Activated T-helper 2 cell treated with anti-CD3 and anti-CD28 coated beads, Interferon-gamma antibody, Interleukin-2, Interleukin-4, amounts not matched to agents 10 μg/mL and 5 μg/mL and 100 μg/mL, durations not matched to agents 14 hours and 24 hours and 36 hours (primary cell): Measurements from ENCODE around the gene SAP25. TPM values are rescaled to one million over a fixed set of nuclear protein-coding genes. Genes with fewer than 3 reads are reported as not detected.
"Not testable (repeated sequence)": the region's sequence is repeated elsewhere in the genome, so short reads cannot be mapped to it uniquely, and the experiment has no call there.

Source experiments
- DNase-seq: peaks from one replicate; pipeline ENCODE4 v3.0.0; 2021; ENCODE audit warnings: low spot score
- H3K27ac Mint-ChIP-seq: one replicate; pipeline ENCODE4 v1.8.0; 2021; ENCODE audit warnings: mixed read lengths
- H3K27me3 Mint-ChIP-seq: one replicate; pipeline ENCODE4 v1.8.0; 2021; ENCODE audit warnings: low read depth, mixed read lengths
- H3K36me3 Mint-ChIP-seq: one replicate; pipeline ENCODE4 v1.8.0; 2021; ENCODE audit warnings: low read depth, mixed read lengths
- H3K4me1 Mint-ChIP-seq: one replicate; pipeline ENCODE4 v1.8.0; 2021; ENCODE audit warnings: low read depth, mixed read lengths
- H3K4me3 Mint-ChIP-seq: one replicate; pipeline ENCODE4 v1.8.0; 2021; ENCODE audit warnings: low read depth, mild to moderate bottlenecking, moderate library complexity, mixed read lengths
- H3K9me3 Mint-ChIP-seq: one replicate; pipeline ENCODE4 v1.8.0; 2021; ENCODE audit warnings: mixed read lengths
- intact Hi-C: fragments of 100-400 bp; cut with micrococcal nuclease; formaldehyde crosslinking; loops from one replicate; pipeline ENCODE4 v1.15.1; 2023
- total RNA-seq: library from RNA; stranded (reverse); gene quantifications from 2 replicates; pipeline ENCODE4 v1.2.3, GENCODE V29; 2022

SAP25 gene
- total RNA-seq, 1 donor from 2014 or later: 11.3 TPM

DNA sequence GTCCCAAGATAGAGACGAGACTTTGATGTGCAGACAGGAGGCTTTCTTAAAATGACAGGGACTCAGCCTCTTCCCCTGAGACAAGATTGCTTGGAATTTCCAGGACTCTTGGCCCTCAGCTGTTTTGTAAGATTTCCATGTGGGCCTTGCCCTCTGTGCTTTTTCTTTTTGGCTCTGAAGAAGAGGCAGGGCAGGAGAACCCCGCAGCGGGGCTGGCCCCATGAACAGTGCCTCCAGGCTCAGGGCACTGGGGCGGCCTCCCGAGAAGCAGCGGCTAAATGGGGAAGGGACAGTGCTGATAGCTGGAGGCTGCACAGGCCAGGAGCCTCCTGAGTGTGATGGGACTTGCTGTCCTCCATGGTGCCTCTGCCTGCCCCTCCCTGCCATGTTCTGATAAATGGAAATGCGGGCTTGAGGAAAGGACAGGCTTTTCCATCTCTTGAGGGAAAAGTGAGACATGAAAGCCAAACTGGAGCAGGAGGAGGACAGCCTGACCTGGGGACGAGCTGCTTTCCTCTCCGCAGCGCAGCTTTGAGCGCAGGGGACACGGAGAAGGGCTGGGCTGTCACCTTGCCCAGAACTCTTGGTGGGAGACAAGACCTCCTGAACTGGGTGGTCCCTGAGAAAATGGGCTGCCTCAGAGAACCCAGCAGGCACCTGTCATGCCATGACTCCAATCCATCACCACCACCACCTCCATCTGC lies 12.1 kb downstream of the SAP25 start:
- DNase-seq: no peak
- intact Hi-C loops: loop anchor here (2.0 to 5.0 kb wide), 2 partner anchors 83 to 131 kb away; partner anchors contain the start of genes GIGYF1 and TSC22D4
- peaks cover 1% of the 10 kb centered on the region for H3K4me1 Mint-ChIP-seq
- H3K9me3 Mint-ChIP-seq: no peaks in the 10 kb centered on the region
- no peaks in the 10 kb centered on the region for H3K27me3 Mint-ChIP-seq
- H3K27ac Mint-ChIP-seq: no peak overlapping the region
- peaks cover 49% of the 10 kb centered on the region for H3K36me3 Mint-ChIP-seq
- no peak overlapping the region for H3K4me3 Mint-ChIP-seq

DNA sequence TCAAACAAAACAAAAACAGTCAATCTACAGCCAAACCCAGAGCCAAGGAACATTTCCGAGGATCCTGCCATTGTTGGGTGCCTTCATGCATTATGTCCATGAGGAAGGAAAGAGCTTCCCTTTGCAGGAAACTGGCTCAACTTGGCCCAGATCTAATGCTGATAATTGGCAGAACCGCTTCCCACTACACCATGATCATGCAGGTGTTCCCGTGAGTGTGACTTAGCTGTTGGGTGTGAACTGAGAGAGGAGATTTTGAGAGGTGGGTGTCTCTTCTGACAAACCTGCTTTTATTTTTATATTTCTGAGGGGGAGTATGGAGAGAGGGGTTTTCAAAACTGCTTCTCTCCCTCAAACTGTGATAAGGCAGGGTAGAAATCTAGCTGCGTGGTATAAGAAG lies 14.6 kb downstream of the SAP25 start:
- Mint-ChIP-seq H3K4me3 (no peak overlapping the region), H3K9me3 (no peaks in the 10 kb centered on the region), H3K27ac (no peak overlapping the region), H3K36me3 (peaks cover 56% of the 10 kb centered on the region), H3K27me3 (no peaks in the 10 kb centered on the region), H3K4me1 (peaks cover 3% of the 10 kb centered on the region)
- intact Hi-C loops: loop anchor here (1.0 kb wide), 2 partner anchors 14 to 90 kb away; no protein-coding TSS in a partner anchor
- DNase-seq: no peak

DNA sequence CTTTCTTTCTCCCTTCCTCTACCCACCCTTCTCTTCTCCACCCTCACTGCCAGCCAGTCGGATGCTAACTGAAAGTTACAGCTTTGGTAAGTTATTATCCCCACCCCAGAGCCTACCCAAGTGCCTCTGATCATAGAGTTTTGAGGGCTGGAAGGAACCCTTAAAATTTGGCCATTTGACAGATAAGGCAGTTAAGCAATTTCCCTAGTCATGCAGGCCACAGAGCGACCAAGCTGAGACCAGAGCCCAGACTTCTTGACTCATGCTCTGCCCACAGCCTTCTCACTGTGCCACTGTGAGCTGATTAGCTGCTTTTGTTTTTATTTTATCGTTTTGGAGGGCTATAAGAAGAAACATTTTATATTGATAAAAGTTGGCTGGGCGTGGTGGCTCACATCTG lies 17.2 kb downstream of the SAP25 start:
- peaks cover 7% of the 10 kb centered on the region for H3K4me1 Mint-ChIP-seq
- H3K27me3 Mint-ChIP-seq: no peaks in the 10 kb centered on the region
- no peak overlapping the region for H3K4me3 Mint-ChIP-seq
- H3K27ac Mint-ChIP-seq: peak overlapping the region; percentile 60
- peaks cover 53% of the 10 kb centered on the region for H3K36me3 Mint-ChIP-seq
- no peak for DNase-seq
- H3K9me3 Mint-ChIP-seq: no peaks in the 10 kb centered on the region
- intact Hi-C loops: no loop called here

DNA sequence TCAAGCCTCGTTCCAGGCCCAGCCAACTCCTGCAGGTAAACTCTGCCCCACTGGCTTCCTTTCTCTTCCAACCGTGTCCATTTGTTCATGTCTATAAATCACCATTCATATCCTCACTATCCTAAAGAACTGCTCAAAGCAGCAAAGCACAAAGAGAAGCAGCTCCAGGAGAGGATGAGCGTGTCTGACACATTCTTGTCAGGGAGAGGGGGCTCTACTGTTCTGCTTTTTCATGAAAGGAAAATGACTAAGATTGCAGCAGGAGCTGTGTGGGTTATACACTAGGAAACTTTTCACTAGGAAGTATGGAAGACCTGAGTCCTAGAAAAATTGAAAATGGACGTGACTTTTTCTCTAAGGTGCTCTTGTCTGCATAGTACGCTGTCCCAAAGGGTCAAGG lies 18.0 kb downstream of the SAP25 start:
- DNase-seq: no peak
- H3K4me3 Mint-ChIP-seq: no peak overlapping the region
- intact Hi-C loops: no loop called here
- peaks cover 7% of the 10 kb centered on the region for H3K4me1 Mint-ChIP-seq
- no peaks in the 10 kb centered on the region for H3K27me3 Mint-ChIP-seq
- H3K27ac Mint-ChIP-seq: peak overlapping the region; percentile 48
- peaks cover 56% of the 10 kb centered on the region for H3K36me3 Mint-ChIP-seq
- H3K9me3 Mint-ChIP-seq: no peaks in the 10 kb centered on the region

DNA sequence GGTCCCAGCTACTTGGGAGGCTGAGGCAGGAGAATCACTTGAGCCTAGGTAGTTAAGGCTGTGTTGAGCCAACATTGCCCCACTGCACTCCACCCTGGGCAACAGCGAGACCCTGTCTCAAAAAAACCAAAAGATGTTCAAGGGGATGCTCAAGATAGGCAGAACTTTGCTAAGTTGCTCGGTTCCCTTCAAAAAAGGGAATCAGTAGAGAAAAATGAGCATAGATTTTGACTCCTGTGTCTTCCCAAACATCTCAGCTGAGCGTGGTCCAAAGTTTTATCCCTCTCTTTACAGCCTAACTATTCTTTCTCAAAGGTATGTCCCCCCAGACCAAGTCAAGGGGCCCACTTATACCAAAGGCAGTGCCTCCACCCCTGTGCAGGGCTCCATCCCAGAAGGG lies 20.7 kb downstream of the SAP25 start:
- Mint-ChIP-seq H3K27ac (no peak overlapping the region), H3K36me3 (peaks cover 62% of the 10 kb centered on the region), H3K27me3 (no peaks in the 10 kb centered on the region), H3K4me1 (peaks cover 26% of the 10 kb centered on the region), H3K9me3 (no peaks in the 10 kb centered on the region), H3K4me3 (no peak overlapping the region)
- intact Hi-C loops: no loop called here
- no peak for DNase-seq

DNA sequence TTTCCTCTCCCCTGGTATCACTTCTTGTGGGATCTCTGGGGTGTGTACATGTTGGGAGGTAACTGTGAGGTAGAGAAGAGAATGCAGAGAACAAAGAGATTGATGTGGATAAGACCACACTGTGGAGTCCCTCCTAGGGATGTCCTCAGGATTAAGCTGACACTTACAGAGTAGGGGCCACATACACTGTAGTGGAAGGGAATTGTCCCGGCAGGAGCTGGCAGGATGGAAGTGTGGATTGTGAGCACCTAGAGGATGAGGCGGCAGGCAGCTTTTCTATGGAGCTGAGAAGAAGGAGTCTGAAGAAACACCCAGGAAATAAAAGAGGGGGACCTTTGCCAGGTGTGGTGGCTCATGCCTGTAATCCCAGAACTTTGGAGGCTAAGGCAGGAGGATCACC lies 21.2 kb downstream of the SAP25 start:
- DNase-seq: no peak
- Mint-ChIP-seq H3K27me3 (no peaks in the 10 kb centered on the region), H3K36me3 (peaks cover 65% of the 10 kb centered on the region), H3K4me3 (no peak overlapping the region), H3K9me3 (no peaks in the 10 kb centered on the region), H3K27ac (peak overlapping the region; percentile 23), H3K4me1 (peaks cover 31% of the 10 kb centered on the region)
- intact Hi-C loops: no loop called here

DNA sequence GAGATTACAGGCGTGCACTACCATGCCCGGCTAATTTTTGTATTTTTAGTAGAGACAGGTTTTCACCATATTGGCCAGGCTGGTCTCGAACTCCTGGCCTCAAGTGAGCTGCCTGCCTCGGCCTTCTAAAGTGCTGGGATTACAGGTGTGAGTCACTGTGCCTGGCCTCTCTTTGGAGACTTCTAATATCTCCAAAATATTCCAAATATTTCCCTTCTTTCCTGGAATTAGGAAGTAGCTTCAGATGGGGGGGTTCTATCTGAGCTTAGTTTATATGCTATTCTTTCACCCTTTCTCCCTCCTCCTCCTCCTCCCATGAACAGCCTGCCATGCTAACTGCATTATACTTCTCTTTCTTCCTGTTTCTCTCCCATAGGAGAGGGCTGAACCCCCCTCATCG lies 25.3 kb downstream of the SAP25 start:
- Mint-ChIP-seq H3K4me1 (peaks cover 69% of the 10 kb centered on the region), H3K4me3 (peak overlapping the region; percentile 19), H3K36me3 (peaks cover 54% of the 10 kb centered on the region), H3K27ac (peak overlapping the region; percentile 99)
- not testable (repeated sequence) for DNase-seq, H3K27me3 Mint-ChIP-seq, H3K9me3 Mint-ChIP-seq
- intact Hi-C loops: loop anchor here (10.0 kb wide), 1 partner anchor 126 kb away; the partner anchor contains the start of gene GNB2

DNA sequence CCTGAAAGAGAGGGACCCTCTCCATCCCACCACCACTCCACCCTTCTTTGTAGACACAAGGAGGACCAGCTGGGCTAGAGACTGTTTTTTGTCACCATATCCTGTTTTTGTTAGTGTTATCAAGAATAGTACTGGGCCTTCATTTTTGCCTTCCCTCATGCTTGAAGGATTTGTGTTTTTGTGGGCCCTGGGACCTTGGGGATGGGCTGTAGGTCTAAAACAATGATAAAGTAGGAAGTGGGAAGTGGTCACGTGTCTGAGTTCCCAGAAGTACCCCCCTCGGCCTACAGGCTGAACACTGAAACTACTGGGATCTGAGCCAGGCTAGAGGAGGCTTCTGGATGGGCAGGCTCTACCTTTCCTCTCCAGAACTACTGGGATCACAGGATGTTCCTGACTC lies 25.8 kb downstream of the SAP25 start:
- H3K4me1 Mint-ChIP-seq: peaks cover 73% of the 10 kb centered on the region
- H3K36me3 Mint-ChIP-seq: peaks cover 53% of the 10 kb centered on the region
- no peaks in the 10 kb centered on the region for H3K9me3 Mint-ChIP-seq
- no peak for DNase-seq
- peak overlapping the region; percentile 99 for H3K27ac Mint-ChIP-seq
- H3K27me3 Mint-ChIP-seq: no peaks in the 10 kb centered on the region
- intact Hi-C loops: loop anchor here (2.0 to 10.0 kb wide), 2 partner anchors 69 to 127 kb away; partner anchors contain the start of genes GNB2 and TSC22D4
- H3K4me3 Mint-ChIP-seq: no peak overlapping the region

DNA sequence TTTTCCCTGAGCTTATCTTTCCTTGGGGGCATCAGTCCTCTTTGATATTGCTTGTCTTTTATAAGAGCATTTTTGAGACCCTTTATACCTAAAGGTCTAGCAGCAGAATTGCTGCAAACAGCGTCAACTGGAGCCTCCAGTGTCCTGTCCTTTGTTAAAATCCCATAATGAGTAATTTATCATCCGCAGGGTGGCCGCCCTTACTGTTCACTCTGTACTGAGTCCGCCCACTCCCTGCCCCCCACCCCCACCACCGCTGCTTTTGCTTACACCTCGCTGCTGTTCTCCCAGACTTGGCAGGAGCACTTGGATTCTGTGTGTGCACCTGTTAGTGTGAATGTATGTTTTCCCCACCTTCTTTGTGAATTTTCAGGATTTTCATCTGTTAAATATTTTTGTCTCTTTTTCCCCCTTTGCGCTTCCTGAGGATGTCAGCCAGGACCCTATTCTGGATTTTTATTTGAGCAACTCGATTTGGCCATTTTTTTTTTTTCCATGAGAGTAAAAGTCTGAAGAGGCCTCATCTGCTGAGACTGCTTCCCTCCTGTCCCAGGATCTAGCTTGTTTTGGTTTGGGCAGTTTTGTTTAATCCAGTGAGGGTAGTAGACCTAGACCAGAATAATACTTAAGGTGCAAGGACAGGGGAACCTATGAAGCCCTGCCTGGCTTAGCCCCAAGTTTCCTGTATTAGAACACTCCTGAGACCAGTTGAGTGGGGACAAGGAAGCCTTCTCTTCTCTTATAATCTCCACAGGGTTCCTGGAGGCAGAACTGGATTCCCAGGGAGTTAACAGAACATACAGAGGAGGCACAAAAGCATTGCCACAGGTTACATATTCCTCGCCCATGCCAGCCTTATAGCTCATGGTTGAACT lies 26.5 kb downstream of the SAP25 start:
- no peak for DNase-seq
- peak overlapping the region; percentile 76 for H3K4me3 Mint-ChIP-seq
- peaks cover 52% of the 10 kb centered on the region for H3K36me3 Mint-ChIP-seq
- intact Hi-C loops: loop anchor here (1.0 to 10.0 kb wide), 3 partner anchors 9 to 128 kb away; partner anchors contain the start of genes GNB2 and TSC22D4
- no peaks in the 10 kb centered on the region for H3K27me3 Mint-ChIP-seq
- H3K4me1 Mint-ChIP-seq: peaks cover 76% of the 10 kb centered on the region
- H3K9me3 Mint-ChIP-seq: no peaks in the 10 kb centered on the region
- peak overlapping the region; percentile 99 for H3K27ac Mint-ChIP-seq

DNA sequence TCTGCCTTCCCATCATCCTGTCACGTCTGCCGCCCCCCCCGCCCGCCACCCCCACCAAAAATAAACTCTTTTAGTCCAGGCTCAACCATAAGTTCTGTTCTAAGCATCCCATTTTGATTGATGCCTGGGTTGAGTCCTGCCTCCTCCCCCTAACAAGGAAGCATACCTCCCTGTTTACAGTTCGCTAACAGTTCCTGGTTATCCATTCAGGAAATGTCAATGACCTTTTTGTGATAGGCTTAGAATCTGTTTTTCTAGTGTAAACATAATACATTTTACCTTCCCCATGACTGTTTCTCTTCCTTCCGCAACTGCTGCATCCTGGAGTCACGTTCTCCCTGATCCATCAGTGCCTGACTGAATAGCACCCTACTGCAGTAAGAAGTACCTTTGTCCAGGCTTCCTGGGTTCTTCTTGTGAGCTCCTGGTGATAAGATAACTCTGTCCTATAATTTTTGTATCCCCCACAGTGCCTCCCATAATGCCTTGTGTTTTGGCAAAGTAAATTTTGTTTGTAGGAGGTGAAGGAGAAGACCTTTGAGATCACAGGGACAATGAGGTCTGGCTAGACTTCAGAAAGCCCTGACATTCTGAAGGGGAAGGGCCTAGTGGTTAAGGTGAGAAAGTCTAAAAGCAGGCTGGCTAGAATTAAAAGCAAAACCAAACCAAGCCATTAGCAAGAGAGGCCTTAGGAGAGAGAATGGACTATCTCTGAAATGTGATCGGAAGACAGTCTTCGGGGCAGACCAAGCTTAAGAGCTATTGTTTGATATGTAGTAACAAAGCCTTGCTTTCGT lies 27.4 kb downstream of the SAP25 start:
- peak overlapping the region; percentile 76 for H3K4me3 Mint-ChIP-seq
- peaks cover 53% of the 10 kb centered on the region for H3K36me3 Mint-ChIP-seq
- H3K27ac Mint-ChIP-seq: peak overlapping the region; percentile 99
- intact Hi-C loops: loop anchor here (1.0 to 10.0 kb wide), 3 partner anchors 8 to 128 kb away; partner anchors contain the start of genes GNB2 and TSC22D4
- no peaks in the 10 kb centered on the region for H3K27me3 Mint-ChIP-seq
- no peak for DNase-seq
- H3K9me3 Mint-ChIP-seq: no peaks in the 10 kb centered on the region
- peaks cover 82% of the 10 kb centered on the region for H3K4me1 Mint-ChIP-seq

DNA sequence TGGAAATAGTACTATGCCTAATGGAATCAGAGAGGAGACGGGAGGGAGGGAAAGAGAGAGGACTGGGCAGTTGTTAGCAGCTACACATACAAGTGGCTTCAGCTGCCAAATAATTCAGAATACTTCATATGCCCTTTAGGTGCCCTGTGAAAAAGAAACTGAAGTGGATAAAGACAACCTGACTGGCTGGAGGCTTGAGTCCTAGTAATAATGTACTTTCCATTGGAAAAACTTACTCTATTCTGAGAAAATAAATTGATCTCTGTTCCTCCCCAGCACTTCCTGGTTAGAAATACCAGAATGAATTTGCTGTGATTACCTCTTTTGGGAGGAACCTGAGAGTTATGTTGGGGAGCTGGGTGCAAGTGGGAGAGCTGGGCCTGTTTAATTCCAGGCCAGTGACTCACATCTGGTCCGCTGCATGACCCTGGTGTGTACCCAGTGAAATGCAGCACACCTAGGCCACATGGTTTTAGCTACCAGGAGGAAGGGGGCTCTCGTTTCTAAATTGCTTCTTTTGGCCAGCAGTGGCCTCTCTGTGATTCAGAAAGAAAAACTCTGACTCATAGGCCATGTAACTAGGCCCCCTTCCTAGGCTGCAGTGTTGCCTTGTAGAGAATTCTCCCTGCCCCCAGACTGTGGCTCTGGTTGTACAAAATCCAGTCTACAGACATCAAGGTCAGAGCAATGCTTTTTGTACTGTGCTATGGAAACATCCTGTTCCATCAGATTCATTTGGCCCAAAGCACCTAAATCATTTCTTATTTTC lies 28.2 kb downstream of the SAP25 start:
- Mint-ChIP-seq H3K36me3 (peaks cover 54% of the 10 kb centered on the region), H3K27me3 (no peaks in the 10 kb centered on the region), H3K4me1 (peaks cover 85% of the 10 kb centered on the region), H3K4me3 (peak overlapping the region; percentile 76), H3K9me3 (no peaks in the 10 kb centered on the region), H3K27ac (peak overlapping the region; percentile 99)
- intact Hi-C loops: loop anchor here (1.0 to 10.0 kb wide), 6 partner anchors 7 to 129 kb away; partner anchors contain the start of genes GNB2, MOSPD3 and TSC22D4
- DNase-seq: peak; percentile 36
